AG10803 (cell line): ENCODE results near the gene DPM2.

Experiments
- DNase-seq: peaks from one replicate; pipeline ENCODE4 v3.0.0; 2010; ENCODE audit warnings: low read depth
- H3K4me3 ChIP-seq: 2 replicates; pipeline ENCODE4 v1.5.1; 2011; ENCODE audit warnings: mild to moderate bottlenecking, low read length, control low read depth
- TF ChIP-seq, protein P1 (sequence below): conservative IDR thresholded peaks from 2 replicates; pipeline ENCODE4 v1.5.1; 2011; ENCODE audit warnings: mild to moderate bottlenecking, low read length, control low read depth, inconsistent platforms

The DPM2 gene

DNA sequence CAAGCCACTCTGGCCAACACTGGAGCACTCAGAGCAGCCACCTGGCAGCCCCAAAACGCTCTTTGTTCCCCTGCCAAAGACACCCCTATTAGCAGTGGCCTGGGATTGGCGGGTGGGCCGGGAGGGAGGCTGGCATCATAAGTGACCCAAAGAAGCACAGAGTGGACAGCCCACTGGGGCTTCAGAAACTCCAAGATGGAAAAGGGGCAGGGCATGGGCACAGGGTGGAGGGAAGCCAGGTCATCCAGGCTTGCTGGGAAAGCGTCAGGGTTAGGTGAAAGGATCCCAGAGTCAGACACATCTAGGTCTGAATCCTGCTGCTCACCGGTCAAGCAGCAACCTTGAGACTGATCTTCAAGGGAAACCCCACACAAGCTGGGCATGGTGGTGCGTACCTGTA lies 28.3 kb upstream of the DPM2 start:
- no peak for DNase-seq
- TF ChIP-seq, protein P1, sequence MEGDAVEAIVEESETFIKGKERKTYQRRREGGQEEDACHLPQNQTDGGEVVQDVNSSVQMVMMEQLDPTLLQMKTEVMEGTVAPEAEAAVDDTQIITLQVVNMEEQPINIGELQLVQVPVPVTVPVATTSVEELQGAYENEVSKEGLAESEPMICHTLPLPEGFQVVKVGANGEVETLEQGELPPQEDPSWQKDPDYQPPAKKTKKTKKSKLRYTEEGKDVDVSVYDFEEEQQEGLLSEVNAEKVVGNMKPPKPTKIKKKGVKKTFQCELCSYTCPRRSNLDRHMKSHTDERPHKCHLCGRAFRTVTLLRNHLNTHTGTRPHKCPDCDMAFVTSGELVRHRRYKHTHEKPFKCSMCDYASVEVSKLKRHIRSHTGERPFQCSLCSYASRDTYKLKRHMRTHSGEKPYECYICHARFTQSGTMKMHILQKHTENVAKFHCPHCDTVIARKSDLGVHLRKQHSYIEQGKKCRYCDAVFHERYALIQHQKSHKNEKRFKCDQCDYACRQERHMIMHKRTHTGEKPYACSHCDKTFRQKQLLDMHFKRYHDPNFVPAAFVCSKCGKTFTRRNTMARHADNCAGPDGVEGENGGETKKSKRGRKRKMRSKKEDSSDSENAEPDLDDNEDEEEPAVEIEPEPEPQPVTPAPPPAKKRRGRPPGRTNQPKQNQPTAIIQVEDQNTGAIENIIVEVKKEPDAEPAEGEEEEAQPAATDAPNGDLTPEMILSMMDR, result no peak
- H3K4me3 ChIP-seq, result no peak overlapping the region

DNA sequence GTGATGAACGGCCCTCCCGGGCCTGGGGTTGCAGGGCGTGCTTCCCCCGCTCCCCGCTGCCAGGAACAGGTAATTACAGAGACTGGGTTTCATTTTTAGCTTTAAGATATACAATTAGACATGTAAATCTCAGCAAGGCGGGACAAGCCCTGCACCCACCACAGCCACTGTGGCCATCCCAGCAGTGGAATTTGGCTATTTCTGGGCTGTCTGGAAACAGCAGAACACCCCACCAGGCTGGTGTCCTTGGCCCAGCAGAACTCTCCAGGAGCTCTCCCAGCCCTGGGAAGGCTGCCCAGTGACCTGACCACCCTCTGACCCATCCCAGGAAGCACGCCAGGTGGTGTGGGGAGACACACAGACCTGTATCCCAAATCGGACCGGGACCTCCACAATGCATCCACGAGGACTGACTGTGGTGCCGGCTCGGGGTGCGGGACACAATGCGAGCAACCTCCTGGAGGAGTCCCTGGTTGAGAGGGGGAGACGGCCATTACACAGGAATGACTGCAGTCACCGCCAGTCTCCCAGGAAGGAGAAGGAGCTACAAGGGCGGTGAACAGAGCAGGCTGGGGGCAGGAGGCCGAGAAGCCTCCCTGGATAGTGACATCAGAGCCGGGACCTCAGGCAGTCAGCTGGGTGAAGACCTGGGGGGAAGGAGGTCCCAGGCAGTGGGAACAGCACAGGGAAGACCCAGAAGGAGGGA lies 25.9 kb upstream of the DPM2 start:
- TF ChIP-seq, protein P1, result no peak
- H3K4me3 ChIP-seq, result peak overlapping the region; percentile 20
- DNase-seq, result no peak

DNA sequence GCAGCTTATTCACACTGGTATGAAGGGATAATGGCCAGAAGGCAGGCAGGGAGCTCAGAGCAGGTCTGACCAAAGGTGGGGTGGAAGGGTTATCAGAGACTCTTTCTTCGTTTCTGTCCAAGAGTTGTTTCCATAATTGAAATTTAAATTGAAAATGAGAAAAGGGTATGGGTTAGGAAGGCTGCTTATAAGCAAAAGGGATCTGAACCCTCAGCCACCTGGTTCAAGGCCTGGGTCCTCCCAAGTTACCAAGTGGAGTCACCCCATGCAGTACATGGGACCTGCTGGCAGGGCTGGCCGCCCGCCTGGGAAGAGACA lies 25.3 kb upstream of the DPM2 start:
- TF ChIP-seq, protein P1, result no peak
- DNase-seq, result no peak
- H3K4me3 ChIP-seq, result no peak overlapping the region; the same call in 1 of the 2 replicates

DNA sequence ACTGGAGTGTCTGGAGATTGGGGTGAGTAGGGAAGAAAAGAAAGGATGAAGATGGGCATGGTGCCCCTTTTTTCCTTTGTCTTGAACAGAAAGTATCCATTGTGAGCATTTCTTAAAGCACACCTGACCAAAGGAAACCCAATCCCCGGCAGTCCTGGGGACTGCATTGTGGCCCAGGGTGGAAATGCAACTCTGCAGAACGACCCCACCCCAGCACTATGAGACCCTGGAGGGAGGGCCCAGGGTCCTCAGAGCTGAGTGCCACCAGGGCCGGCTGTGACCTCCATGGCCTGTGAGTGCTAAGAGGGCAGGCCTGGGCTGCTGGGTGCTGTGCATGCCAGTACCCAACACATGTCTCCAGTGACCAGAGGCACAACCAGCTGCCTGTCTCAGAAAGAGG lies 24.6 kb upstream of the DPM2 start:
- no peak overlapping the region for H3K4me3 ChIP-seq
- TF ChIP-seq, protein P1, result no peak
- DNase-seq, result no peak

DNA sequence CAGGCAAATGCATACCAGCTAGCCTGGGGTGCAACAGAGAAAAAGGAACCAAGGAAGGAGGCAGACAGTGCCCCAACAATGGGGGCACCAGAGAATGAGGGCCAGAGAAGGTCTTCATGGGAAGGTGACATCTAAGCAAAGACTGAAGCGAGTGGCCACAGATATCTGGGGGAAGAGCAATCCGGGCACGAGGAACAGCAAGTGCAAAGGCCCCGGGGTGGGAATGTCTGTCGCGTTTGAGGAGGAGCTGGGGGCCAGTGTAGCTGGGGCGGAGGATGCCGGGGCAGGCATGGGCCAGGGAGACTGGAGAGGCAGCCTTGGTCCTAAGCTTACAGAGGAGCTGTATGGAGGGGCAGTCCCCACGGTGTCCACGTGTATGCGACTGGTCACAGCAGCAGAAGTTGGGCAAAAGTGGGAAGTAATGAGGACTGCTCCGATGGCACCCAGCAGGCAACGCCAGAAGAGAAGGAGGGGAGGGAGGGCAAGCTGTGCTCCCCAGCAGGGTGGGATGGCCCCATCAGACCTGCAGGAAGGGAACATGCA lies 24.0 kb upstream of the DPM2 start:
- TF ChIP-seq, protein P1, result no peak
- no peak for DNase-seq
- H3K4me3 ChIP-seq, result no peak overlapping the region

DNA sequence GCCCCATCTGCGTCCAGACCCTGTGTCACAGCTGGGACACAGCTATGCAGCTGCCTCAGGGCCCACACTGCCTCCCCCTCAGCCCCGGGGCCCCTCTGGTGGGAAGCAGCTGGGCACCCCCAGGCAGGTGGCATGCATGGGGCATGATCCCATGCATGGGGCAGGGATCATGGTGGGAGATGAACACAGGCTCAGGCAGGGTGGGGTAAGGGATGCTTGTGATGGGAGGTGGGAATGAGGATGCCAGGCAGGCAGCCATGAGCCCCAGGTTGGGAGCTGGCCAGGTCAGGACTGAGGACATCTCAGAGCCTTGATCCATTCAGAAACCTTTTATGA lies 23.5 kb upstream of the DPM2 start:
- TF ChIP-seq, protein P1, result no peak
- no peak for DNase-seq
- no peak overlapping the region for H3K4me3 ChIP-seq

DNA sequence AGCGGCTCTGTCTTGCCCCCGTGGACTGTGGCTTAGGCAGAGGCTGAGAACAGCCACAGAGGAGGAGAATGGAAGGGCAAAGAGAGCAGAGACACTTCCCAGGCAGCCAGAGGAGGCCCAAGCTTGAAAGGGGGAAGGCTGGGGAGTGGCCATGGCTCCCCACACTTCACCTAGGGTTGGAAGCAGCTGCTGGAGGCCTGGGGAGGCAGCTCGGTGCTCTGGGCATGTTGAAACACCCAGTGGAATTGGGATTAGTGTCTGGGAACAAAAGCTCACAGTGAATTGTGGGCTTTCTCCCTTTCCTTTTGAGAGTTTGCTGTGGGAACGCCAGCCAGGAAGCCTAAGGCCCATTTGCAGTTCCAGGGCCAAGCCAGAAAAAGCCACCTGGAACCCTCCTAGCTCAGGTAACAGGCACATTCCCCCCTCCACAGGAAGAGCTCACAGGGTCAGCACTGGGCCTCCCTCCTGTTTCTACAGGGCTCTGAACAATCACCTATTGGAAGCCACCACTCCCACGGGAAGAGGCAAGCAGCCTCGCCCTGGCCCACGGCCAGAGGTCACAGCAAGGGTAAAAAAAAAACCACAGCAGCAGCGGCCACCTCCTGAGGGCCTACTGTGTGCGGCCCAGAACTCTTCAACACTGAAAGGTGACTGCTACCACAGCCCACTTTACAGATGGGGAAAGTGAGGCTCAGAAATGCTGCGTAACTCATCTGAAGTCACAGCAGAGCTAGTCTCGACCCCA lies 22.9 kb upstream of the DPM2 start:
- DNase-seq, result no peak
- H3K4me3 ChIP-seq, result no peak overlapping the region
- TF ChIP-seq, protein P1, result no peak
